ENCODE measurements around the gene GFER. TPM values are rescaled to one million over a fixed set of nuclear protein-coding genes. Genes with fewer than 3 reads are reported as not detected.

GFER gene
- total RNA-seq, 1 experiment from 2014 or later = 58.5 TPM

GRCh38 chr16:1959269-1960039, 24.5 kb upstream of the GFER start, which contains the start of gene NDUFB10 (continued):
- TF ChIP-seq ZBTB21 (CRISPR knock-in tag; IDR thresholded peaks at IDR 0.05; ENCODE audit: borderline replicate concordance) = no peak
- no peak for TF ChIP-seq PREB (CRISPR knock-in tag; IDR thresholded peaks at IDR 0.05; ENCODE audit: borderline replicate concordance)
- TF ChIP-seq IRF1 (CRISPR knock-in tag; IDR thresholded peaks at IDR 0.05) = no peak
- TF ChIP-seq RORB (CRISPR knock-in tag; IDR thresholded peaks at IDR 0.05) = no peak
- TF ChIP-seq ATF1 (CRISPR knock-in tag; IDR thresholded peaks at IDR 0.05) = no peak
- peak; percentile 83 for TF ChIP-seq SP1 (CRISPR knock-in tag; conservative IDR thresholded peaks at IDR 0.05)
- TF ChIP-seq, protein P1, sequence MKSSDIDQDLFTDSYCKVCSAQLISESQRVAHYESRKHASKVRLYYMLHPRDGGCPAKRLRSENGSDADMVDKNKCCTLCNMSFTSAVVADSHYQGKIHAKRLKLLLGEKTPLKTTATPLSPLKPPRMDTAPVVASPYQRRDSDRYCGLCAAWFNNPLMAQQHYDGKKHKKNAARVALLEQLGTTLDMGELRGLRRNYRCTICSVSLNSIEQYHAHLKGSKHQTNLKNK (CRISPR knock-in tag; IDR thresholded peaks at IDR 0.05) = no peak
- TF ChIP-seq GTF2I (CRISPR knock-in tag; conservative IDR thresholded peaks at IDR 0.05) = no peak
- TF ChIP-seq, protein P2, sequence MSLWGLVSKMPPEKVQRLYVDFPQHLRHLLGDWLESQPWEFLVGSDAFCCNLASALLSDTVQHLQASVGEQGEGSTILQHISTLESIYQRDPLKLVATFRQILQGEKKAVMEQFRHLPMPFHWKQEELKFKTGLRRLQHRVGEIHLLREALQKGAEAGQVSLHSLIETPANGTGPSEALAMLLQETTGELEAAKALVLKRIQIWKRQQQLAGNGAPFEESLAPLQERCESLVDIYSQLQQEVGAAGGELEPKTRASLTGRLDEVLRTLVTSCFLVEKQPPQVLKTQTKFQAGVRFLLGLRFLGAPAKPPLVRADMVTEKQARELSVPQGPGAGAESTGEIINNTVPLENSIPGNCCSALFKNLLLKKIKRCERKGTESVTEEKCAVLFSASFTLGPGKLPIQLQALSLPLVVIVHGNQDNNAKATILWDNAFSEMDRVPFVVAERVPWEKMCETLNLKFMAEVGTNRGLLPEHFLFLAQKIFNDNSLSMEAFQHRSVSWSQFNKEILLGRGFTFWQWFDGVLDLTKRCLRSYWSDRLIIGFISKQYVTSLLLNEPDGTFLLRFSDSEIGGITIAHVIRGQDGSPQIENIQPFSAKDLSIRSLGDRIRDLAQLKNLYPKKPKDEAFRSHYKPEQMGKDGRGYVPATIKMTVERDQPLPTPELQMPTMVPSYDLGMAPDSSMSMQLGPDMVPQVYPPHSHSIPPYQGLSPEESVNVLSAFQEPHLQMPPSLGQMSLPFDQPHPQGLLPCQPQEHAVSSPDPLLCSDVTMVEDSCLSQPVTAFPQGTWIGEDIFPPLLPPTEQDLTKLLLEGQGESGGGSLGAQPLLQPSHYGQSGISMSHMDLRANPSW (CRISPR knock-in tag; conservative IDR thresholded peaks at IDR 0.05; ENCODE audit: low read depth) = no peak
- TF ChIP-seq SOX15 (CRISPR knock-in tag; IDR thresholded peaks at IDR 0.05) = no peak
- peak; percentile 54; the same call in 1 of the 2 replicates for TF ChIP-seq MAX (CRISPR knock-in tag; IDR thresholded peaks at IDR 0.05)
- TF ChIP-seq ZNF121 (CRISPR knock-in tag; IDR thresholded peaks at IDR 0.05) = no peak
- TF ChIP-seq TP53 (CRISPR knock-in tag; IDR thresholded peaks at IDR 0.05) = no peak; the same call in 1 of the 2 replicates
- no peak for TF ChIP-seq TEAD4 (CRISPR knock-in tag; IDR thresholded peaks at IDR 0.05)

GRCh38 chr16:1960665-1961630, 23.0 kb upstream of the GFER start:
- Mint-ChIP-seq H3K27ac (peak overlapping the region; percentile 77), H3K4me3 (peak overlapping the region; percentile 93), H3K36me3 (peaks cover 35% of the 10 kb centered on the region), H3K27me3 (ENCODE audit: low read depth) (peaks cover 3% of the 10 kb centered on the region; the same call in 1 of the 2 replicates), H3K4me1 (peaks cover 39% of the 10 kb centered on the region), H3K9me3 (no peaks in the 10 kb centered on the region)
- POLR2A ChIA-PET = interaction anchor here (0.9 to 2.0 kb wide), 8 partner anchors 10 to 194 kb away, joined by 3 to 10 read pairs (median 4); partner anchors contain the start of genes NOXO1, NTHL1, TBL3 and TRAF7
- no peak for DNase-seq (ENCODE audit: low spot score)
- ATAC-seq = peak; percentile 17
- CTCF ChIA-PET = interaction anchor here (0.5 to 1.7 kb wide), 7 partner anchors 14 to 178 kb away, joined by 3 to 6 read pairs (median 4); partner anchors contain the start of genes NUBP2 and SPSB3
- peak; percentile 31; the same call in 1 of the 2 replicates for TF ChIP-seq JUN (CRISPR knock-in tag; IDR thresholded peaks at IDR 0.05)
- TF ChIP-seq, protein P3, sequence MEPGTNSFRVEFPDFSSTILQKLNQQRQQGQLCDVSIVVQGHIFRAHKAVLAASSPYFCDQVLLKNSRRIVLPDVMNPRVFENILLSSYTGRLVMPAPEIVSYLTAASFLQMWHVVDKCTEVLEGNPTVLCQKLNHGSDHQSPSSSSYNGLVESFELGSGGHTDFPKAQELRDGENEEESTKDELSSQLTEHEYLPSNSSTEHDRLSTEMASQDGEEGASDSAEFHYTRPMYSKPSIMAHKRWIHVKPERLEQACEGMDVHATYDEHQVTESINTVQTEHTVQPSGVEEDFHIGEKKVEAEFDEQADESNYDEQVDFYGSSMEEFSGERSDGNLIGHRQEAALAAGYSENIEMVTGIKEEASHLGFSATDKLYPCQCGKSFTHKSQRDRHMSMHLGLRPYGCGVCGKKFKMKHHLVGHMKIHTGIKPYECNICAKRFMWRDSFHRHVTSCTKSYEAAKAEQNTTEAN (CRISPR knock-in tag; IDR thresholded peaks at IDR 0.05) = no peak
- TF ChIP-seq ZNF512 (CRISPR knock-in tag; IDR thresholded peaks at IDR 0.05; ENCODE audit: borderline replicate concordance) = no peak
- TF ChIP-seq, protein P4, sequence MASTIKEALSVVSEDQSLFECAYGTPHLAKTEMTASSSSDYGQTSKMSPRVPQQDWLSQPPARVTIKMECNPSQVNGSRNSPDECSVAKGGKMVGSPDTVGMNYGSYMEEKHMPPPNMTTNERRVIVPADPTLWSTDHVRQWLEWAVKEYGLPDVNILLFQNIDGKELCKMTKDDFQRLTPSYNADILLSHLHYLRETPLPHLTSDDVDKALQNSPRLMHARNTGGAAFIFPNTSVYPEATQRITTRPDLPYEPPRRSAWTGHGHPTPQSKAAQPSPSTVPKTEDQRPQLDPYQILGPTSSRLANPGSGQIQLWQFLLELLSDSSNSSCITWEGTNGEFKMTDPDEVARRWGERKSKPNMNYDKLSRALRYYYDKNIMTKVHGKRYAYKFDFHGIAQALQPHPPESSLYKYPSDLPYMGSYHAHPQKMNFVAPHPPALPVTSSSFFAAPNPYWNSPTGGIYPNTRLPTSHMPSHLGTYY (CRISPR knock-in tag; IDR thresholded peaks at IDR 0.05) = peak; percentile 95
- peak; percentile 67; the same call in 1 of the 2 replicates for TF ChIP-seq SMAD4 (CRISPR knock-in tag; IDR thresholded peaks at IDR 0.05)
- peak; percentile 49; the same call in 1 of the 2 replicates for TF ChIP-seq MAX (CRISPR knock-in tag; IDR thresholded peaks at IDR 0.05)
- TF ChIP-seq HMGA2 (CRISPR knock-in tag; IDR thresholded peaks at IDR 0.05) = no peak
- TF ChIP-seq NFYB (CRISPR knock-in tag; conservative IDR thresholded peaks at IDR 0.05; ENCODE audit: low read depth) = no peak
- TF ChIP-seq, protein P5, sequence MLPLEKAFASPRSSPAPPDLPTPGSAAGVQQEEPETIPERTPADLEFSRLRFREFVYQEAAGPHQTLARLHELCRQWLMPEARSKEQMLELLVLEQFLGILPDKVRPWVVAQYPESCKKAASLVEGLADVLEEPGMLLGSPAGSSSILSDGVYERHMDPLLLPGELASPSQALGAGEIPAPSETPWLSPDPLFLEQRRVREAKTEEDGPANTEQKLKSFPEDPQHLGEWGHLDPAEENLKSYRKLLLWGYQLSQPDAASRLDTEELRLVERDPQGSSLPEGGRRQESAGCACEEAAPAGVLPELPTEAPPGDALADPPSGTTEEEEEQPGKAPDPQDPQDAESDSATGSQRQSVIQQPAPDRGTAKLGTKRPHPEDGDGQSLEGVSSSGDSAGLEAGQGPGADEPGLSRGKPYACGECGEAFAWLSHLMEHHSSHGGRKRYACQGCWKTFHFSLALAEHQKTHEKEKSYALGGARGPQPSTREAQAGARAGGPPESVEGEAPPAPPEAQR (CRISPR knock-in tag; IDR thresholded peaks at IDR 0.05) = no peak
